ENCODE data around the gene URAD.
"Not testable (repeated sequence)": the region's sequence is repeated elsewhere in the genome, so short reads cannot be mapped to it uniquely, and the experiment has no call there.

URAD gene

DNA sequence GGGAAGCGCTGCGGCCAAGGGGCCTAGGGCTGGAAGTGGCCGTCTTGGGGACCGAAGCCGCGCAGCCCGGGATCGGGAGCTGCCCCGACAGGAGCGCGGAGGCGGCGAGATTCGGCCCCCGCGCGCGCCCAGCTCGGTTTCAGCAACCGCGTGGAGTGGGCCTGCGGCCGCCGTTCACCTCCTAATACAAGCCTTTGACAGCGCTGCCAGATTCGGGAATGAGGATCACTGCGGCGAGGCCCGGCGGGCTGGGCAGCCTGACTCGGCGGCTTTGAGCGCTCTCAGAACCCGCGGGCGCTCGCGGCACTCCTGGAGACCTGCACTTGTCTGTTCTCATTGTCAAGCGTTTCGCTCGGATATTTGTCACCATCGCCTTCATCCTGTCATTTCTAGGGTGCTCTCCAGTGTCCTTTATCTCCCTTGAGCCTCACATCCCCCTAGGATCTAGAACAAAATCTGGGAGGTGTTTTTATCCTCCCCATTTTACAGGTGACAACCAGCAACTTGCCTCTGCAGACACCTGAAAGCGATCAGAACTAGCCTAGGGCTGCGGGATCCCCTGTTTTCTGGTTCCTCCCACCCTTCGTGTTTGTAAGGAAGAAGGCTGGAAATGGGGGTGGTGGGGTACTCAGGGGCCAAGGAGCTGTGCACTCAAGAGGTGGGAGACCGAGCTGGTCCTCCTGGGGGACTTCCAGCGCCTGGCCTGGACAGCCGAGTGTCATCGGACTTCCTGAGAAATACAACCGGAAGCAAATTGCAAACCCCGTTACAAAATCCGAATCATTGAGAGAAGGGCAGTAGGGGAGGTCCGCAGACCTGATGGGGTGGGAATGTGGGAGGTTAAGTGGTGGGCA lies 17.9 kb downstream of the URAD start:
- no peak for DNase-seq (ENCODE audit: low spot score)

DNA sequence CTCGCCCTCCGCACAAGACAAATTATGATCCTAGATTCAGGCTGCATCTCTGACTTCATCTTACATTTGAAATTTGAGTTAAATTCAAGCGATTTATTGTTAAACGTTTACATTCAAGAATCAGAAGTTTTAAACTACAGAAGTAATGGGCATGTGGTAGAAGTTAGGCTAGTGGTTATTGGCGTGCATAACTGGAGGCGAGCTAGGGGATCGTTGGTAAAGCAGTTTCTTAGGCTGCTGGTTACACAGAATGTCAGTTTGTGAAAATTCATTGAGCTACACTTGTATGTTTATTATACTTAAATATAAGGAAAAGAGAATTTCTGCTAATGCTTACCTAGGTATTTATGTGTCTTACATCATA lies 18.6 kb downstream of the URAD start:
- DNase-seq (ENCODE audit: low spot score), result no peak

GRCh38 chr13:27969082-27969865 lies 19.2 kb downstream of the URAD start, which contains the start of gene CDX2:
CDX2 (minus strand) TSS chr13:27969315; CDS start chr13:27969006, 309 bp downstream.
- DNase-seq (ENCODE audit: low spot score), result no peak

- no peak for DNase-seq (ENCODE audit: low spot score)
Observed at GRCh38 chr13:27968316-27969081, 20.0 kb downstream of the URAD start.

DNA sequence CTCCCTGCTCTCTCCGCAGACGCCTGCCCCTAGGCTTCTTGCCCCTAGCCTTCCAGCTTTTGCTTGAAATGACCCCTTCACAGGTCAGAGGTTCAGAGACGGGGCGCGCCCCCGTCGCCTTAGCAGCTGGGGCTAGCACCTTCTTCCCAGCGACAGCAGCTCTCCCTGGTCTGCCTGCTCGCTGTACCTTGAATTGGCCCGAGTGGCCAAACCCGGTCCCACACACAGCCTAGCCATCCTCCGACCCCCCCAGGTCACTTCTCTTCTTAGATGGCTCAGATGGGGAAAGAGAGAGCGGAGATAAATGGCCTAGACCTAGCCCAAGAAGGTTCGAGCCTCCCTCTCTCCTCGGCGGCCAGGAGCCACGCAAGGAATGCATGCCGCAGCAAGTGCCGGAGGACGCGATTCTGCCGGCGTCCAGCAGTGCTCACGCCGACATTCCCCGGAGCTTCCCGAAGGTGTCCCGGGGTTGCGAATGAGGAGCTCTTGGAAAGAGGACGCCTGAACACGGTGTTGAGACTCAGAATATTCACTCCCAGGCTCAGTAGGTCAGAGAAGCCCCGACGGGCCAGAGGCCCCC lies 20.7 kb downstream of the URAD start:
- no peak for DNase-seq (ENCODE audit: low spot score)

DNA sequence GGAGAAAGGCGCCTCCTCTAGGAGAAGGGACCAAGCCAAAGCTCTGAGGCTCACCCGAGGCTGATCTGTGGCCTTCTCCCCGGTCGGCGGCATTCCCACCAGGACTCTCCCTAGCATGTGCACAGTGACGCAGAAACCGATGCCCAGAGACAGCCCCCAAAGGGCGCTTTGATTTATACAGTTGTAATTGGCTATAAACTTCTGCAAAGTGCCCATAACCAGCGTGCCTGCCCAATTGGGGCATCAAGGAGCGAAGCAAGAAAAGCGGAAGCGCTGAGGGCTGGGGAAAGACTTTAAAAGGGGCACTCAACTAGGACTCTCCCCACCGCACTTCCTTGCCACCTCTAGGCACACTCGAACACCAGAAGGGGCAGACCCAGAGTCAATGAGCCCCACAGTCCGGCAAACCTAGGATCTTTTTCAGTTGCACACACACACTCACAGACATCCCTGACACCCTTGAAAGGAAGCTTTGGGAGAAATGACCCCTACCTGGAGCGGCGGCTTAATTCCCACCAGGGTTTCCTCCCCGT lies 21.2 kb downstream of the URAD start:
- no peak for DNase-seq (ENCODE audit: low spot score)

- DNase-seq (ENCODE audit: low spot score), result no peak
Observed at GRCh38 chr13:27966641-27967202, 21.8 kb downstream of the URAD start.

- no peak for DNase-seq (ENCODE audit: low spot score)
Observed at GRCh38 chr13:27965740-27966640, 22.5 kb downstream of the URAD start.

- DNase-seq (ENCODE audit: low spot score), result no peak
Observed at GRCh38 chr13:27965343-27965739, 23.2 kb downstream of the URAD start.

DNA sequence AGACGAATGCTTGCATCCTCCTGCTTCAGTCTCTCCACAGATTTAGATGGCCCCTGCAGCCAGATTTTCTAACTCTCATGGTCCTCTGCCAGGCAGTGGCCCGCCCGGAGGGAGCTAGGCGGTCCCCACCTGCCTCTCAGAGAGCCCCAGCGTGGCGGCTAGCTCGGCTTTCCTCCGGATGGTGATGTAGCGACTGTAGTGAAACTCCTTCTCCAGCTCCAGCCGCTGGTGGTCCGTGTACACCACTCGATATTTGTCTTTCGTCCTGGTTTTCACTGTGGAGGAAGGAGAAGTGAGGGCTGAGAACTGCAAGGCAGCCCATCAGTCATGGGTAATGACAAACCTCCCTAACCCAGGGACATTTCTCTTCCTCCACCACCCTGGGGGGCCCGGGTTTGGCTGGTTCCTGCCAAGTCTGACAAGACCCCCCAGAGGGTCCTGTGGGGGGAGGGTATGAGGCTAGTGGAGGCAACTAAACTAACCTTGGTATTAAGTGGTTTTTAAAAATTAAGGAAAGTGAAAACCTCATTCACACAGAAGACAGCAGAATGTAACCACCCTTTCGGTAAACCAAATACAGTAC lies 23.7 kb downstream of the URAD start:
- no peak for DNase-seq (ENCODE audit: low spot score)

DNA sequence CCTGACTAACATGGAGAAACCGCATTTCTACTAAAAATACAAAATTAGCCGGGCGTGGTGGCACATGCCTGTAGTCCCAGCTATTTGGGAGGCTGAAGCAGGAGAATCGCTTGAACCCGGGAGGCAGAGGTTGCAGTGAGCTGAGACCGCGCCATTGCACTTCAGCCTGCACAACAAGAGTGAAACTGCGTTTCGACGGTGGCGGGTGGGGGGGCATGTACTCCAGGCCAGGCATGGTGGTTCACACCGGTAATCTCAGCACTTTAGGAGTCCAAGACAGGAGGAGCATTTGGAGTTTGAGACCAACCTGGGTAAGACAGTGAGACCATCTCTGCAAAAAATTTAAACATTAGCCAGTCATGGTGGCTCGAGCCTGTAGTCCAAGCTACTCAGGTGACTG lies 24.3 kb downstream of the URAD start:
- not testable (repeated sequence) for DNase-seq (ENCODE audit: low spot score)

DNA sequence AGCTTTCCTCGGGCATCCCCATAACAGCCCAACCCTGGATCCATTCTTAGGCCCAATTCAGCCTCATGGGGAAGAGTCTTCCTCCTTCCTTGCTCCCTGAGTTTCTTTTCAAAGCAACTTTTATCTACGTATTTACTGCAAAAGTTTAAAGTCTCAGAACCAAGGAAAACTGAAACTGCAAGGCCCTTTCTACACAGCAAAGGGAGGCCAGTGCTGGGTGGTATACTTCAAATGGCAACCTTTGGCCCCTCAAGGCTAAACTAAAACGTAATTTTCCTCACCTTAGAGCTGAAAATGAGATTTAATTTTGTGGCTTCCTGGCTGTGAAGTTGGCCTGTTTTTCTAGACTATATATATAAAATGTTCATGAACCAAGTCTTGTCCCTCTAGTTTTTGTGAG lies 25.0 kb downstream of the URAD start:
- no peak for DNase-seq (ENCODE audit: low spot score)

GRCh38 chr13:27962982-27963381 lies 25.5 kb downstream of the URAD start:
- DNase-seq (ENCODE audit: low spot score), result no peak

GRCh38 chr13:27962128-27962841 lies 26.2 kb downstream of the URAD start:
- no peak for DNase-seq (ENCODE audit: low spot score)

DNA sequence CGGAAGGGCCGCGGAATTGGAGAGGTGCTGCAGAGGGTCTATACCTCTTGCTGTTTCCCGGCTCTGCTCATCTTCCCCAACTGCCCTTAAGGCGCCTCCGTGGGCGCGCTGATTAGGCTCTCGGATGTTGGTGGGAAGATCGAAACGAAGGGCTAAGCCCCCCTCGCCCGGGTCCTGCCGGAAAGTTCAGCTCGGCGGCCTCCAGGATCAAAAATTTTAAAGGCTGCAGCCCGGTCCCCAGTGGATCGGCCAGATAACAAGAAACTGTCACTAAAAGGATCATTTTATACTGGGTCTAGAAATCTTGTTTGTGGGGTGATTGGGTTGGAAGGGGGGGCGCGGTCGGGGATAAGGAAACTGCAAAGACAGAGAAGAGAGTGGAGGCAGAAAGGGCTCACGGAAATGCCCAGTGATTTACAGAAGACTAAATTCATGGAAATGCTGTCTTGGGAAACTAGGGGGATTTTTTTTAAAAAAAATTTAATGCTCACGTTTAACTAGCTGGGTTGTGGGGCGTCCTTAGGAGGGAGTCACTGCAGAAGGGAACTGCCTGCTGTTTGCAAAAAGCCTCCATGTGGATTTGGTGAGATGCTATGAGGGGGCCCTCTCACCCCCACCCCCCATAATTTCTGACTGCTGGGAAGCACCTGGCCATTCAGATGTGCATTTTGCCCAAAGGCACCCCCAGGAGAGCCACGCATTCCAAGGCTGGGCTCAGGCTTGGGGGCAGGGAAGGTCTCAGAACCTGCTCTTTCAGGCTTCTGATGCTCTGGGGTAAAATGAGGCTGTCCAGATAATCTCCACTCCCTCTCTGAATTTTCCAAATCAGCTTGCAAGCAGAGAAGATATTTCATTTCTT lies 27.0 kb downstream of the URAD start:
- DNase-seq (ENCODE audit: low spot score), result no peak

DNA sequence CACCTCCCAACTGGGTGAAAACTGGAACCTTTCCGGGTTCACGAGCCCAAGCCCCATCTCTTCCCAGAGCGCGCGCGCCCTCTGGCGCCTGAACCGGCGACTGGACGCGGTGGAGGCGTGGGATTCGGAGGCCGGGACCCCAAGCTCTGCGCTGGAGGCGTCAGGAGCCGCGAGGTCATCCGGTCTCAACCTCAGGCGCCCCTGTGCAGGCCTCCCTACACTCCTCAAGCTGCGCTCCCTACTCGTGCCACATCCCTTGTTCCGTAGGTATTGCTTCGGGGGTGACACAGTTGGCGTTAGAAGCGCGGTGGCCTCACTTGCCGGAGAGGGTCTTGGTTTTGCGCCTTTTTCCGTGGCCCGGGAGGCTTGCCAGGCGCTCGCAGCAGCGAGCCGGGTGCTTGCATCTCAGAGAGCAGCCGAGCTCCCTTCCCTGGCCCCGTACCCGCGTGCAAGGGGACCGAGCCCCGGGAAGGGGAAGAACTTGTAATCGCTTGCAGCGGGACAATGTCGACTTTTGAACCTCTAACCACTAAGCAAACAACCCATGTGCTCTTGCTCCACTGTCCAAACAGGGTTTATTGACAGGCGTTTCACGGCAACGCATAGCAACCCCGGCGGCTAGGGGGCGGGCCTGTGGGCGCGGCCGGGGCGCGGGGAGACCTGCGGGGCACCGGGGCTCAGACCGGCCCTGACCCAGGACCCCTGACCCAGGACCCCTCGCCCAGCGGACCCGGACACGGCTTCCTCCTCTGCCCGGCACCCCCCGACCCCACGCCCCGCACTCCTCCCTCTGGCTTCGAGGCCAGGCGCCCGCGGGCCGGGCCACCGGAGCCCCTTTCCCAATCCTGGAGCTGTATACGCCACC lies 27.9 kb downstream of the URAD start:
- DNase-seq (ENCODE audit: low spot score), result no peak

GRCh38 chr13:27959976-27960361 lies 28.5 kb downstream of the URAD start:
- DNase-seq (ENCODE audit: low spot score), result no peak
